Hematopoietic multipotent progenitor cell (in vitro differentiated cells): ENCODE results near the gene MOGAT3. TPM values are rescaled to one million over a fixed set of nuclear protein-coding genes. Genes with fewer than 3 reads are reported as not detected.

Source experiments
- DNase-seq, 3 donors: peaks; one replicate each; pipeline ENCODE4 v3.0.0-alpha.2; 2011 to 2015; ENCODE audit warnings: low read depth in 2 of 3, low spot score in 2 of 3
- small RNA-seq: library from RNA; depleted of rRNA; stranded (forward); fragments of <200 nt; gene quantifications from one replicate; pipeline ENCODE3, GENCODE V24; 2012
- total RNA-seq: library from RNA; depleted of rRNA; stranded (reverse); fragments of >200 nt; gene quantifications from one replicate; pipeline ENCODE4 v1.2.3, GENCODE V29; 2012

MOGAT3 gene
- total RNA-seq, 1 donor, result not detected

DNA sequence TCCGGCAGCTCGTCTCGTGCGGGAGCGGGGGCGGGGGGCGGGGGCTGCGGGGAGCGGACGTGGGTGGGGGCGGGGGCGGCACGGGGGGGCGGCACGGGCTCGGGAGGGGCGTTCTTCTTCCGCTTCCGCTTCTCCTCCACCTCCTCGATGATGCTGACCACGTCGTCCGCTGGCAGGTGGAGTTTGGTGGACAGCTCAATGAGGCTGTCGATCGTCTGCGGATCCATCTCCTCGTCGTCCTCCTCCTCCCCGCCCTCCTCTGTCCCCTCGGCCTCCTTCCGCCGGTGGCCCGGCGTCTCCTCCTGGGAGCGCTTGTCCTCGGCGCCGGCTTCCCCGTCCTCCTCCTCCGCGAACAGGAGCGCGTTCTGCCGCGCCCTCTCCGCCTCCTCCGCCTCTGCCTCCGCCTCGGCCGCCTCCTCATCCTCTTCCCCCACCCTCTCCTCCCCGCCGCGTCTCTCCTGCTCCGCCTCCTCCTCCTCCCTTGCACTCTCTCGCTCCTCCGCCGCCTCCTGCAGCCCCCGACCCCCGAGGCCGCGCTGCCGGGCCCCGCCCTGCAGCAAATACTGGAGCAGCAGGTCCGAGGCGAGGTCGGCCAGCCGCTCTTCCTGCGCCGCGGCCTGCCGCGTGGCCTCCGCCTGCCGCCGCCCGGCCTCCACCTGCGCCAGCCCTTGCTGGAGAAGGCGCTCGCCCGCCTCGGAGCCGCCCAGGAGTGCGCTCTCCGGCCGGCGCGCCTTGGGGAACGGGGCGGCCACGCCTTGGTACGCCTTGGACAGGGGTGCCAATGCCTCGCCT lies 37.4 kb downstream of the MOGAT3 start:
- no peak for DNase-seq

DNA sequence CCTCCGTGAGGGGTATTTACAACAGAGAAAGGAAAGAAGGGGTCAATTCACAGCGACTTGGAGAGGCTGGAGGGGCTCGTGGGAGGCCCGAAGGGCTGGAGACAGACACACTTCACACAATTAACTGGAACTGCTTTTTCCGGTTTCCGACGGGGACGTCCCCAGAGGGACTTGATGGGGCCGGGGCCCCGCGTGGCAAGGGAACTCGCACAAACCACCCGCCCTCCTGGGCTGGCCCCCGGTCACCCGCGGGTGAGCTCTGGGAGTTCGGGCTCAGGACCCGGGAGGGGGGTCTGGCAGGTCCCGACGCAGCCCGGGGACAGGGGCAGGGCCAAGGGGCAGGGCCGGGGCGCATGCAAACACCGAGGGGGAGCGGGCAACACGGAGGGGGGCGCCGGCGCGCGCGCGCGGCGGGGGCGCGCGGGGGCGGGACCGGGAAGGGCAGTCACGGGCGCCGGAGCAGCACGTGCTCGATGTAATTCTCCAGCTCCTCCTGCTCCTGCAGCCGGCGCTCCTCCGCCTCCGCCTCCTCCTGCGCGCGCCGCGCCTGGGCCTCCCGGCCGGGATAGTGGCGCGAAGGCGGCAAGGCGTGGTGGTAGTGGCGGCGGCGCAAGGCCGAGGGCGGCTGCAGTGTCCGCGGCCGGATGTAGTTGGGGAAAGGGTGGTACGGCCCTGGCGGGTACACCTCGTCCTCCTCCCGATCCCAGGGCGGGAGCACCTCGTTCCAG lies 38.1 kb downstream of the MOGAT3 start:
- no peak for DNase-seq

DNA sequence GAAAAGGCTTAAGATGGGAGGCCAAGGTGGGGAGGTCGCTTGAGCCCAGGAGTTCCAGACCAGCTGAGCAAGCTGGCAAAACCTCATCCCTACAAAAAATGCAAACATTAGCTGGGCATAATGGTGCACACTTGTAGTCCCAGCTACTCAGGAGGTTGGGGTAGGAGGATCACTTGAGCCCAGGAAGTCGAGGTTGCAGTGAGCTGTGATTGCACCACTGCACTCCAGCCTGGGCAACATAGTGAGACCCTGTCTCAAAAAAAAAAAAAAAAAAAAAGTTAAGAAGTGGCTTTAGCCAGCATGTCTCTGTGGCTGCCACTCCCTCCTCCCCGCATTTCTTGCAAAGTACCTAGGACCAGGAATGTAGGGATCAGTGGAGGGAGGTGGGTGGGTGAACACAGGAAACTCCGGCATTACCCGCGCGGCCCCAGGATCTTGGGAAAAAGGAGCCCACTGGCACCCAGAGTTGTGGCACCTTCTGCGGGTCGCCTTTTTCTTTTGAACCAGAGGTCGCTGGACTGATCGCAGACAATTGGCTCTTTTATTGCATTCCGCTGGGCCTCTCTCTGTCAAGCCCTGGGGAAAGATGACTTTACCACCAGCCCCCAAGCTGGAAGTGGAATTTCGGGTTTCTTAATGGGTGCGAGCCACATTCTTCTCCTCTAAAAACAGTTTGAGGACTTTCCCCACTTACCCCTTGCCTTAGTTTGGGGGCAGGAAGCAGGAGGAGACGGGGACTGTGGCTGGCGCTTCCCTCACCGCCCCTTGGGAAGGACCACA lies 39.0 kb downstream of the MOGAT3 start:
- no peak for DNase-seq

DNA sequence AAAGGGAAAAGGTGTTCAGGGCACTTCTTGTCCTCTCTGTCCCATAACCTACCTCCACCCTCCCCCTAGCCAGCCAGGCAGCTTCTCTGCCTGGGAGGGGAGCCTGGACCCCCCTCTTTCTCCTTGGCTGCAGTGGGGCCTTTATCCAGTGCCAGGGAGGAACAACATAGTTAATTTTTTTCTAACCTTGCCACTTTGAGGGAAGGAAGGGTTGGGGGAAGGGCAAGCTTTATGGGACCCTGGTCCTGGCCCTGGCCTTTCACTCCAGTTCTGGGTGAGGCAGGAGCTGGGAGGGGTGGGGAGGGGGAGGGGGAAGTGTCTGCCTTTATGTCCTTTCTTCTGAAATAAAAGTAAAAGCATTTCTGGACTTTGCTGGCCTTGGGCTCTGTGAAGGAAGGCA lies 39.9 kb downstream of the MOGAT3 start:
- DNase-seq, result no peak

DNA sequence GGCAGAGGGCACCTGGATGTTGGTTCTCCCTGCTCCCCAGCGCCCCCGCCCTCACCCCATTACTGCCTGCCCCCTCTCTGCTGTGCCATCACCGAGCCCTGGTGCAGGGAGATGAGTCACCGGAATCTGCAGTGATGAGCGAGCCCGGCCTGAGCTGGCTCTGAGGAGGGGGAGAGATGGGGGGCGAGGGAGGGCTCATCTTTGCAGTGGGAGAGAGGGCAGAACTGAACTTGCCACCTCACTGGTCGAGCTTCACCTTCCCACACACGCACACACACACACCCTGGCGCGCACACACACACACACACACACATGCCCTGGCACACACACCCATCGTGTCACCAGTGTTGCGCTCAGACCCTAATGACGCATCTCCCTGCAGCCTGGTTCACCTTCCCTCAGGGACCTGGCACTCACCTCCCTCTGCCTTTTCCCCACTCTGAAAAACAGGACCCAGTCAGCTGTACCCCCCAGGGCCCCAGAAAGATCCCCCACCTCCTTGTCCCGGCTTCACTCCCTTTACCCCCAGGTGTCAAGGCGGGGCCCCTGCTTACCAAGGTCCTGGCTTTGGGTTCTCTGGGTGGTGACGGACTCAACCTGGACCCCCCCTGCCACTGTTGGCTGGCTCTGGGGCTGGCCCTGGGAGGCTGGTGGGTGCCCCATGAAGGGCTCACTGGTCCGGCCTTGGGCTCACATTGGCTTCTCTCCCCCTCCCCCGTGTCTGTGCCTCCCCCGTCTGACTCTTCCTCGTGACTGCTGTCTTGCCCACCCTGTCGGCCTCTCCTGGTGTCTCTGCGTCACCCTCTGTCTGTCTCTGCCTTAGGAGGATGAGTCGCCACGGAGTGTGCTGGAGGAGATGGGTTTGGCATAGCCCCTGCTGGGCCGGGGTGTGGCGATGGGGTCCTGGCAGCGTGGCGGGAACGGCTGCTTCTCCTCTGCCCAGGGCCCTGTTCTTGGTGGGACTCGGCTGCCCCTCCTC lies 40.9 kb downstream of the MOGAT3 start:
- no peak for DNase-seq

DNA sequence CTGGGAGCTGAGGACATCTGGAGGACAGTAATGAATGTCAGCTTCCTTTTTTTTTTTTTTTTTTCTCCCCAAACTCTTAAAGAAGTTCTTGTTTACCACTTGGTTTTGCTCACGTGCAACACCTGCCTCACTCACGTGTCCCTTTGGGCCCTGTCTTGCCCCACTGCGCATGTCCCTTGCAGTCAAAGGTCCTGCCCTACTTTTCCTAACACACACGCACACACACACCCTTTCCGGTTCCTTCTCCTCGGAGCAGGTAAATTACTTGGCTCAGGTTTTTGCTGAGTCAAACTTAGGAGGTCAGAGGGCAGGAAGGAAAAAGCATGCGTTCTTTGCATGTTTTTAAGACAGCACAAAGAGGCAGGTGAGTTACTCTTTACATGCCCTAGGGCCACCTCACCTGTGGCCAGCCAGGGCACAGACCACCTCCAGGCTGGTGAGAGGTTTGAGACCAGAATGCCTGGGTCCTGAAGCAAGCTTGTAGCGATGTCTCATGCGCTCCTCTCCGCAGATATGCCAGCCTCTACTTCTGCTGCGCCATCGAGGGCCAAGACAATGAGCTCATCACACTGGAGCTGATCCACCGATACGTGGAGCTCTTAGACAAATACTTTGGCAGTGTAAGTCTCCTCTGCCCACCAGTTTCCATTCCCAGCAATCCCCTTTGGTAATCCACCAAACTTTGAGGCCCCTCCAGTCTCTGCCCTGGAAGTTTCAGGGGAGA lies 43.8 kb downstream of the MOGAT3 start:
- DNase-seq, result no peak

DNA sequence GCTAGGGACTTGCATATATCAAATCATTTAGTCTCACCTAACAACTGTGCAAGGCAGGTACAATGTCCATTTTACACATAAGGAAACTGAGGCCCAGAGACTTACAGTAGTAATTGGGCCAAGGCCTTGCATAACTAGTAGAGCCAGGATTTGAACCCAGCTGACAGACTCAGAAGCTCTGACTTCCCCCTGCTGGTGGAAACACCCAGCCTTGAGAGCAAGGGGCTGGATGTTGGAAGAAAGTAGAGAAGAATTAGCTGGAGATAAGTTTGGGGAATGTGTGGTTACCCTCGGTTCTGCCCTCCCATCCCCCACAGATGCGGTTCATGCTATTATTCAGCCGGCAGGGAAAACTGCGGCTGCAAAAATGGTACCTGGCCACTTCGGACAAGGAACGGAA lies 44.6 kb downstream of the MOGAT3 start:
- DNase-seq, result no peak

DNA sequence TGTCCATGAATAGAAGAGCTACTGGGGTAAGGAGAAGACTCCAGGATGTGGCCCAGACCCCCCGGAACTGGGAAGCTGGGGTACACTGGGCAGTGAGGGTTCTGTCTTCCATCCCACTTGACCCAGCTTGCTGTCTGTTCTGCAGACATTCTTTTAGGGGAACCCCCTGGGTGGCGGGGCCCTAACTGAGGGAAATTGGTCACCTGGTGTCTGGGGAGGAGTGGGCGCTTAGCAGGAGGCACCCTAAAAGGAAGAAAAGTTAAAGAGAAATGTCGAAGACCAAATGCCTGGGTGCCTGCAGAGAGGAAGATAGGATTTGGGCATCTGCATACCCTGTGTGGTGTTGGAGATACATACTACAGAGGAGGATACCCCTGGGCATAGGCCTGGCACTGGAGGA lies 45.5 kb downstream of the MOGAT3 start:
- no peak for DNase-seq

DNA sequence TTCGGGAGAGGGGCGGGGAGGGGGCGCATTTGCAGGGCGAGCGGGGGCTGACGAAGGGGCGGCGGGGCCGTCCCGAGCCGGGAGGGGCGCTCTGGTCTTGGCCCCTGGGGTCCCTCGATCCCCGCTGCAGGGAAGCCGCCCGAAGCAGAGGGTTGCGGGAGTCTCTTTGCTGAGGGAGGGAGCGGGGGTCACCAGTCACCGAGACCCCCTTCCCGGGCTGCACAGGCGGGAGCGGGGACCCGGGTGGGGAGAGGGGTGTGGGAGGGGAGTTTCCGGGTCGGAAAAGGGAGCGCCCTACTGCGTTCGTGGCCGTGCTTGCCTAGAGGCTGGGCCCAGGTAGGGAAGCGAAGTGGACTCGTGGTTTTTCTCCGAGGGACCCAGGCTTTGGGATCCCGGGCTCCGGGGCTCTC lies 46.1 kb downstream of the MOGAT3 start:
- no peak for DNase-seq

DNA sequence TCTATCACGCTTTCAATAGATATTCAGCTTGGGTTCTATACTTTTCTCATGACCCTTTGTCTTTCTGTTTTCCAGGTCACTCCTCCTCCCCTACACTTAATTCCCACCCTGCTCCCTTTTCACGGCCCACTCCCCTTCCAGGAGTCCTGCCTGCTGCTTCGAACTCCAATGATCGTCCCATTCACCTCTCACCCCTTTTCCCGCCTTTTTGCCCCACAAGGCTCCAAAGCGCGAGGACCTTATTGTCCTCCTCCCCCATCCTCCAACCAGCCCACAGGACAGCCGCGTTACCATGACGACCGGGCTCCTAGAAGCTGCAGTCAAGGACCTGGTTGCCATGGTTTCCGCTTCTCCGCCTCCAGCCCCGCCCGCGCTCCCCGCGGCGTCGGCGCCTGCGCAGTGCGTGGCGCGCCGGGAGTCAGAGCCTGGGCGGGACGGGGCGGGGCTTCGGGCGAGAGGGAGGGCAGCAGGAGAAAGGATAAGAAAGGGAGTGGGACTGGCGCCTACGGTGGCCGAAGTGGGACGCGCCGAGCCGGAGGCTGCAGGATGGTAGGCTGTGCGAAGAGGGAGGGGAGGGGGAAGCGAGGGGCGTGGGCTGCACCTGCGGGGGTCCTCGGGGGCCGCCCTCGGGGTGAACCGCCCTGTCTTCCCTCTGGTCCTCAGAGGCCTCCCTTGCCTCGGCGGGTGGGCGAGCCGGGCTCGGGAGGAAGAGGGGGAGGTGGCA lies 46.7 kb downstream of the MOGAT3 start, which contains the start of gene AP1S1:
Gene AP1S1, plus strand, starts transcription at position 508 of the 724 bp plus-strand sequence. Its CDS starts 39 bp downstream, at position 547.
- DNase-seq, result peak; percentile 90 to 93 (median 90)

DNA sequence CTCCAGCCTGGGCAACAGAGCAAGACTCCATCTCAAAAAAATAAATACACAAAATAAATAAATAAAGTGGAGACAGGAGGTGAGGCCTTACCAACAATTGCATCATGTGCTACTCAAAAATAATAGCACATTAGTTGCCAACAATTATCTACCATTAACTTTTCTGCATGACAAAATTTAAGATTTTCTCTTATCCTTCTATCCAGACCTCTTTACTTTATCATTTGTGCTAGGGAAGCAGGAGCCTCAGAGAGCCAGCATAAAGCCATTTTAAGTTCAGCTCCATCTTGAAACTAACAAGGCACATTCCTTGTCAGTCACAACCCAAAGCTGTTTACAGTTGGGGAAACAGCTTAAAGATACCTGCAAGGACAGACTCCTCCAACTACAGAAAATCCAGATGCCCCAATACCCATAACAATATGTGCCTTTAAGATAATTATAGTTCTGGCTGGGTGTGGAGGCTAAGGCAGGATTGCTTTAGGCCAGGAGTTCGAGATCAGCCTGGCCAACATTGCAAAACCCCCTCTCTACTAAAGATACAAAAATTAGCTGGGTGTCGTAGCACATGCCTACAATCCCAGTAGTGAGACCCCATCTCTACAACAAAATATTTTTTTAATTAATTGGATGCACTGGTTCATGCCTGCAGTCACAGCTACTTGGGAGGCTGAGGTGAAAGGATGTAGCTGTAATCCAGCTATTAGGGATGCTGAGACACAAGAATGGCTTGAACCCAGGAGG lies 48.8 kb downstream of the MOGAT3 start:
- no peak for DNase-seq

Small RNA genes within 50 kb of the gene (small RNA-seq; reads per million reads assigned to genes)
- gene MIR4653, result not detected

Other genes with a start within 250 kb of the MOGAT3 start
- 0.27 TPM for gene MUC12, start 231.5 kb downstream of the MOGAT3 start, total RNA-seq
- gene MUC17, start 181.0 kb downstream of the MOGAT3 start, total RNA-seq, result under 0.01 TPM
- gene TRIM56, start 115.6 kb downstream of the MOGAT3 start, total RNA-seq, result 22.4 TPM
- 14.8 TPM for gene SERPINE1, start 73.9 kb downstream of the MOGAT3 start, total RNA-seq
- 27.2 TPM for gene AP1S1, start 46.6 kb downstream of the MOGAT3 start, total RNA-seq
- gene VGF, start 35.5 kb downstream of the MOGAT3 start, total RNA-seq, result under 0.01 TPM
- gene NAT16, start 20.7 kb downstream of the MOGAT3 start, total RNA-seq, result not detected
- gene PLOD3, start 16.5 kb upstream of the MOGAT3 start, total RNA-seq, result 31.2 TPM
- gene ZNHIT1, start 17.1 kb upstream of the MOGAT3 start, total RNA-seq, result 35.5 TPM
- 55.2 TPM for gene CLDN15, start 36.8 kb upstream of the MOGAT3 start, total RNA-seq
- 186 TPM for gene FIS1, start 44.0 kb upstream of the MOGAT3 start, total RNA-seq
- gene IFT22, start 120.8 kb upstream of the MOGAT3 start, total RNA-seq, result 10.2 TPM
- gene COL26A1, start 161.8 kb upstream of the MOGAT3 start, total RNA-seq, result under 0.01 TPM